Esophagus muscularis mucosa (tissue), 4 donors: ENCODE data around the gene C12orf60. TPM values are rescaled to one million over a fixed set of nuclear protein-coding genes. Genes with fewer than 3 reads are reported as not detected.

Experiments used
- DNase-seq: peaks from one replicate; pipeline ENCODE4 v3.0.0-alpha.2; 2017; ENCODE audit errors: extremely low spot score
- H3K27ac ChIP-seq, 4 donors: fragments of 200-600 bp; sonication (generic); replicated peaks in 1 of 4; 1 replicate in 3 of 4; 2 replicates in 1 of 4; pipeline ENCODE4 v1.5.1; 2016 to 2019; ENCODE audit warnings: mild to moderate bottlenecking in 1 of 4
- H3K27me3 ChIP-seq, 4 donors: fragments of 200-600 bp; sonication (generic); one replicate each; pipeline versions ENCODE4 v1.5.1 to v1.6.0; 2016 to 2019
- H3K36me3 ChIP-seq, 4 donors: fragments of 200-600 bp; sonication (generic); one replicate each; pipeline ENCODE4 v1.5.1; 2016 to 2019
- H3K4me1 ChIP-seq, 4 donors: fragments of 200-600 bp; sonication (generic); one replicate each; pipeline ENCODE4 v1.5.1; 2016 to 2019
- H3K4me3 ChIP-seq, 4 donors: fragments of 200-600 bp; sonication (generic); 1 replicate in 2 of 4; 2 replicates in 2 of 4; pipeline ENCODE4 v1.5.1; 2016 to 2019; ENCODE audit warnings: mild to moderate bottlenecking in 4 of 4, moderate library complexity in 1 of 4
- H3K9me3 ChIP-seq, 4 donors: fragments of 200-600 bp; sonication (generic); 1 replicate in 3 of 4; 2 replicates in 1 of 4; pipeline ENCODE4 v1.5.1; 2016 to 2019
- EP300 ChIP-seq: sonication (generic); formaldehyde crosslinking; IDR thresholded peaks from one replicate; pipeline ENCODE4 v1.6.1; 2017; ENCODE audit warnings: antibody characterized with exemption
- POLR2A ChIP-seq: fragments of 450-650 bp; IDR thresholded peaks from one replicate; pipeline ENCODE4 v1.6.1; 2017; ENCODE audit warnings: antibody characterized with exemption, moderate library complexity, mild to moderate bottlenecking, low read depth
- POLR2AphosphoS5 ChIP-seq, 2 donors: sonication (generic); formaldehyde crosslinking; IDR thresholded peaks; one replicate each; pipeline ENCODE4 v1.6.1; 2017; ENCODE audit warnings: antibody characterized with exemption in 2 of 2
- WGBS: methylation state at CpG from one replicate; pipeline ENCODE4 v1.1.5; 2018; 5-methylcytosine and 5-hydroxymethylcytosine counted together
- intact Hi-C: fragments of 100-400 bp; cut with DNase I; formaldehyde crosslinking; loops from one replicate; pipeline ENCODE4 v1.15.1; 2023
- total RNA-seq, 4 donors: library from RNA; depleted of rRNA; stranded (reverse); fragments of >200 nt; gene quantifications; one replicate each; pipeline versions ENCODE4 v1.1.0 to v1.2.1, GENCODE V29; 2016
- TF ChIP-seq, protein P1 (sequence below), 3 experiments: fragments of 200-600 bp in 2 of 3; fragments of 450-650 bp in 1 of 3; sonication (generic) in 2 of 3; IDR thresholded peaks; one replicate each; pipeline ENCODE4 v1.5.1; 2017 to 2019; ENCODE audit warnings: antibody characterized with exemption in 3 of 3, mild to moderate bottlenecking in 2 of 3, moderate library complexity in 1 of 3

Gene C12orf60
- total RNA-seq, 4 donors from 2014 or later: 0.66 to 2.1 (median 1.1) TPM

DNA sequence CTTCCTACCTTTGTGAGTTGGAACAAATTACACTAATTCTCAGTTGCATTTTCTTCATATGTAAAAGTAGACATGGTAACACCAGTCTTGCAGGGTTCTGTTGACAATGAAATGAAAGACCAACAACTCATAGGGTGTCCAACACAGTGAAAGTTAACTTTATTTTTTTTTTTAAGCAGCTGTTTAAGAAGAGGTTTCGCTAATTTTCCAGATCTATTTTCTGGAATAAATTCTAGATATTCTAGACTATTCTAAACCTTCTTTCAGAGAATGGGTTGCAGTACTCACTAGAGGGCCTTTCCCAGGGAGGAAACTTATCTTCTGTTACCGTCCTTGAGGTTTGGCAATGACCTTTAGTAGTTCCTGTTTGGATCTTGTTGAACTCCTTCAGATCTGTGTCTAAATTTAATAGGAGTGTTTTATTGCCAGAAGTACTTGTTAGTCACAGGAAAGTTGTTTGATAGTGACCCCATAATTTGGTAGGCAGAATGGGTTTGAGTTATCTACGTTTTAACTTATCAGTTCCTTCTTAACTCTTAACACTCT, 42.6 kb downstream of the C12orf60 start:
- H3K4me1 ChIP-seq: peaks cover 35 to 65% (median 48%) of the 10 kb centered on the region in 4 donors

DNA sequence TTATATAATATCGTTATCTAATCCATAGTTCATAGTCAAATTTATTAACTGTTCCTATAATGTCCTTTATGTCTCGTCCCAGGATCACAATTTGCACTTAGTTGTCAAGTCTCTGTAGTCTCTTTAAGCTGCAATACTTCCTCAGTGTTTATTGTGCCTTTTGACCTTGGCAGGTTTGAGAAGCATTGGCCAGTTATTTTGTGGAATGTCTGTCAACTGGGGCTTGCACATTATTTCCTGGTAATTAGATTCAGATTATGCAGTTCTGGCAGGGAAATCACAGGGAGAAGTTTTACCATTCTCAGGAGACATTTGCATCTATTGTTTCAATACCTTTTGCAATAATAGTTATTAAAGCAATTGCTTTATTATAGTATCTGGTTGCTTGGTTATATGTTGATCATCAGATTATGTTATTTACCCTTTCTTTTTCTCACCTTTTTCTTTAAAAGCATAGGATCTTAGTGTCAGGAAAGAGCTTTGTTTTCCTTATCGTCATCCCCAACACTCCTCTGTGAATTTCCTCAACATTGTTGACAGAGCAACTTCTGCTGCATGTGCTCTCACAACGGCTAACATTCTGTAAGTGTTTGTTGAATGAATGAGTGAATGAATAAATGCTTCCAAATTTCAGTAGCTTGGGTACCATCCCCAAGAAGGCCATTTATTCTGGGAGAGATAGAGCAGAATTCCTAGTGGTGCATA, 43.6 kb downstream of the C12orf60 start:
- H3K27ac ChIP-seq: peak overlapping the region in 3 of 4 donors; percentile 11 to 60 (median 44)
- no peaks in the 10 kb centered on the region for H3K27me3 ChIP-seq
- 59% methylated on average over 4 of the region's 4 CpGs for WGBS
- no peaks in the 10 kb centered on the region for H3K9me3 ChIP-seq
- H3K4me3 ChIP-seq: no peak overlapping the region
- TF ChIP-seq, protein P1, sequence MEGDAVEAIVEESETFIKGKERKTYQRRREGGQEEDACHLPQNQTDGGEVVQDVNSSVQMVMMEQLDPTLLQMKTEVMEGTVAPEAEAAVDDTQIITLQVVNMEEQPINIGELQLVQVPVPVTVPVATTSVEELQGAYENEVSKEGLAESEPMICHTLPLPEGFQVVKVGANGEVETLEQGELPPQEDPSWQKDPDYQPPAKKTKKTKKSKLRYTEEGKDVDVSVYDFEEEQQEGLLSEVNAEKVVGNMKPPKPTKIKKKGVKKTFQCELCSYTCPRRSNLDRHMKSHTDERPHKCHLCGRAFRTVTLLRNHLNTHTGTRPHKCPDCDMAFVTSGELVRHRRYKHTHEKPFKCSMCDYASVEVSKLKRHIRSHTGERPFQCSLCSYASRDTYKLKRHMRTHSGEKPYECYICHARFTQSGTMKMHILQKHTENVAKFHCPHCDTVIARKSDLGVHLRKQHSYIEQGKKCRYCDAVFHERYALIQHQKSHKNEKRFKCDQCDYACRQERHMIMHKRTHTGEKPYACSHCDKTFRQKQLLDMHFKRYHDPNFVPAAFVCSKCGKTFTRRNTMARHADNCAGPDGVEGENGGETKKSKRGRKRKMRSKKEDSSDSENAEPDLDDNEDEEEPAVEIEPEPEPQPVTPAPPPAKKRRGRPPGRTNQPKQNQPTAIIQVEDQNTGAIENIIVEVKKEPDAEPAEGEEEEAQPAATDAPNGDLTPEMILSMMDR (IDR thresholded peaks at IDR 0.05): no peak
- no peak for TF ChIP-seq POLR2AphosphoS5 (IDR thresholded peaks at IDR 0.05)
- TF ChIP-seq EP300: no peak
- no peak for TF ChIP-seq POLR2A
- H3K4me1 ChIP-seq: peaks cover 26 to 55% (median 42%) of the 10 kb centered on the region in 4 donors
- H3K36me3 ChIP-seq: no peaks in the 10 kb centered on the region
- intact Hi-C loops: loop anchor here (5.0 to 10.0 kb wide), 3 partner anchors 40 to 375 kb away; partner anchors contain the start of genes MGP and RERG
- DNase-seq: no peak

More for the DNA sequence above, 42.6 kb downstream of the C12orf60 start:
- H3K27me3 ChIP-seq: no peaks in the 10 kb centered on the region
- H3K36me3 ChIP-seq: no peaks in the 10 kb centered on the region
- H3K9me3 ChIP-seq: no peaks in the 10 kb centered on the region
- WGBS: 42% methylated on average over 3 of the region's 3 CpGs
- intact Hi-C loops: loop anchor here (5.0 to 10.0 kb wide), 3 partner anchors 41 to 376 kb away; partner anchors contain the start of genes MGP and RERG
- no peak for DNase-seq
- peak overlapping the region; percentile 8 to 60 (median 42) for H3K27ac ChIP-seq
- no peak overlapping the region for H3K4me3 ChIP-seq
- TF ChIP-seq EP300 (no peak), POLR2A (no peak), POLR2AphosphoS5 (IDR thresholded peaks at IDR 0.05) (no peak)
- TF ChIP-seq, protein P1 (IDR thresholded peaks at IDR 0.05): no peak

DNA sequence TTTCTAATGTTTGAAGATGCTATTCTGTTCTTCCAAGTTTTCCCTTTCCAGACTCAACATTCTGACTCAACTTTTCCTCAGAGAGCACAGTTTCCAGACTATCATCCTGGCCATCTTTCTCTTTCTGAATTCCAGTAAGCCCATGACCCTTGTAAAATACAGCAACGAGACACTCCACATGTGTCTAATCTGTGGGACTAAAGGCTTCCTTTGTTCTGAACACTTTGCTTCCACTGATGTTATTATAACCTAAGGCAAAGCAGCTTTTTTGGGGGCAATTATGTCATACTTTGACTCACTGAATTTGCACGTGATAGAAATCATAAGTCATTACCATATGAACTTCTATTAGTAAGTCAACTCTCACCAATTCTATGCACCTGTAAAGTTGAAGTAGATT, 46.2 kb downstream of the C12orf60 start:
- 44% methylated on average over 2 of the region's 2 CpGs for WGBS
- Histone ChIP-seq H3K4me1 (peaks cover 23 to 49% (median 34%) of the 10 kb centered on the region in 4 donors), H3K9me3 (no peaks in the 10 kb centered on the region), H3K4me3 (no peak overlapping the region), H3K27me3 (no peaks in the 10 kb centered on the region), H3K36me3 (no peaks in the 10 kb centered on the region), H3K27ac (peak overlapping the region in 1 of 4 donors; percentile 52)
- DNase-seq: no peak
- TF ChIP-seq POLR2AphosphoS5 (IDR thresholded peaks at IDR 0.05) (peak in 1 of 2 donors; percentile 46), EP300 (no peak)
- TF ChIP-seq, protein P1 (IDR thresholded peaks at IDR 0.05): no peak
- intact Hi-C loops: loop anchor here (5.0 to 10.0 kb wide), 3 partner anchors 38 to 373 kb away; partner anchors contain the start of genes MGP and RERG

DNA sequence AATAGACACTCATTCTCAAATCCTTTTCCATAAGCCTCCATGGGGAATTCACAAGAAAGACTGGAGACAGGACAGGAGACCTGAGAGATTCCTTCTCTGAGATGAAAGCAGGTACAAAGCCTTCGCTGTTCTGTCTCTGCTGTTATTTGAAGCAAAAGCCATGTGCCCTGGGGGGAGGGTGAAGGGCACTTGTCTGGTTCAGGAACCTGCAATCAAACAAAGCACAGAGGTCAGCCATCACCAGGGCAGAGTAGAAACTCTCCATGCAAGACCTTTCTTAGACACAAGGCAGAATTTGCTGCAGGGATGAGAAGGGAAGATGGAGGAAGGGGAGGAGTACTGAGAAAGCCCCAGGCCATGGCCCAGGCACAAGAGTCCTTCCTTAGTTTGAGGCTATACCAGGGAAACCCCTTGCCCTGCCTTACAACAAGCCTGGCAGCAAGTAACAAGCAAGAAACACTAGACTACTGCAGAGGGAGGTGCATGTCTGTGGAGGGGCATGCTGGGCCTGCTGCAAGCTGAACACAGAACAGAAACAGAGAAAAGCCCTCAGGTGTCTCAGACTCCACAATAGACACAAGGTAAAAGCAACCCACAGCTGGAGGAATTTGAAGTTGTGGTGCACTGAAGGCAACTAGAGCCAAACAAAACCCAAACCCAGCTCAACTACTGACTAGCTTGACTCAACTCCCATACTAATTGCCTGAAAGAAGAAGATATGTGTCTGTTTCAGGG, 47.6 kb downstream of the C12orf60 start:
- peaks cover 15 to 44% (median 25%) of the 10 kb centered on the region in 4 donors for H3K4me1 ChIP-seq
- H3K36me3 ChIP-seq: no peaks in the 10 kb centered on the region
- 33% methylated on average over 1 of the region's 1 CpG for WGBS
- no peak overlapping the region for H3K4me3 ChIP-seq
- intact Hi-C loops: no loop called here
- TF ChIP-seq EP300 (no peak), POLR2A (no peak), POLR2AphosphoS5 (IDR thresholded peaks at IDR 0.05) (no peak)
- TF ChIP-seq, protein P1 (IDR thresholded peaks at IDR 0.05): no peak
- no peaks in the 10 kb centered on the region for H3K9me3 ChIP-seq
- no peak overlapping the region for H3K27ac ChIP-seq
- DNase-seq: no peak
- no peaks in the 10 kb centered on the region for H3K27me3 ChIP-seq
